SU-DHL-6 (cell line): ENCODE data around the gene SYNPR.

Experiments used
- H2AFZ ChIP-seq: fragments of 200-600 bp; sonication (generic); 2 replicates; pipeline ENCODE4 v1.6.1; 2014; ENCODE audit warnings: low read depth, mild to moderate bottlenecking, moderate library complexity, mixed read lengths, antibody characterized with exemption, low read length; ENCODE audit not compliant: severe bottlenecking
- H3F3A ChIP-seq: fragments of 200-600 bp; shearing (Covaris generic); 2 replicates; pipeline ENCODE4 v1.6.0; 2016; ENCODE audit warnings: antibody characterized with exemption, mild to moderate bottlenecking; ENCODE audit not compliant: insufficient read depth
- H3K27ac ChIP-seq: fragments of 200-600 bp; sonication (generic); 2 replicates; pipeline ENCODE4 v1.5.1; 2016; ENCODE audit warnings: low read depth, mild to moderate bottlenecking, low read length, moderate library complexity, mixed read lengths
- H3K27me3 ChIP-seq: fragments of 200-600 bp; sonication (generic), shearing (Covaris generic); 2 replicates; pipeline ENCODE4 v1.6.0; 2014; ENCODE audit warnings: mild to moderate bottlenecking, low read length
- H3K36me3 ChIP-seq: fragments of 200-600 bp; sonication (generic); 2 replicates; pipeline ENCODE4 v1.6.1; 2014; ENCODE audit warnings: mild to moderate bottlenecking, low read length, mixed read lengths
- H3K4me2 ChIP-seq: fragments of 300-600, 200-600 bp; shearing (Covaris generic), sonication (generic); 2 replicates; pipeline ENCODE4 v1.6.0; 2014; ENCODE audit warnings: low read length, low read depth, mild to moderate bottlenecking; ENCODE audit not compliant: poor library complexity, severe bottlenecking
- H3K4me3 ChIP-seq: fragments of 200-600 bp; sonication (generic); 2 replicates; pipeline ENCODE4 v1.5.1; 2014; ENCODE audit warnings: antibody characterized with exemption, low read length, mild to moderate bottlenecking, mixed read lengths; ENCODE audit not compliant: insufficient read depth, poor library complexity, severe bottlenecking
- H3K79me2 ChIP-seq: fragments of 200-600 bp; sonication (generic); 2 replicates; pipeline ENCODE4 v1.6.1; 2014; ENCODE audit warnings: mild to moderate bottlenecking, low read length, moderate library complexity; ENCODE audit not compliant: insufficient read depth
- H3K9ac ChIP-seq: fragments of 200-600 bp; sonication (generic); 2 replicates; pipeline ENCODE4 v1.7.0; 2014; ENCODE audit warnings: mild to moderate bottlenecking, low read length
- H3K9me2 ChIP-seq: fragments of 200-600 bp; sonication (generic); replicated peaks from 2 replicates; pipeline ENCODE4 v1.6.1; 2014; ENCODE audit warnings: low read length; ENCODE audit not compliant: insufficient read depth
- H3K9me3 ChIP-seq: fragments of 200-600 bp; sonication (generic); 2 replicates; pipeline ENCODE4 v1.6.1; 2014; ENCODE audit warnings: low read length, mixed read lengths; ENCODE audit not compliant: insufficient read depth
- H4K20me1 ChIP-seq: fragments of 200-600 bp; sonication (generic); 2 replicates; pipeline ENCODE4 v1.6.1; 2014; ENCODE audit warnings: low read depth, mild to moderate bottlenecking, antibody characterized with exemption, low read length, moderate library complexity, mixed read lengths
- EZH2phosphoT487 ChIP-seq: fragments of 200-600 bp; sonication (generic), shearing (Covaris generic); conservative IDR thresholded peaks from 2 replicates; pipeline ENCODE4 v1.6.1; 2018; ENCODE audit warnings: mild to moderate bottlenecking, antibody characterized with exemption, low read length, moderate library complexity, mixed read lengths
- TF ChIP-seq, protein P1 (sequence below): fragments of 200-600 bp; sonication (generic); IDR thresholded peaks from one replicate; pipeline ENCODE4 v1.5.1; 2017; ENCODE audit warnings: antibody characterized with exemption, mild to moderate bottlenecking, low read length, moderate library complexity; ENCODE audit not compliant: insufficient read depth, poor library complexity, severe bottlenecking

Gene SYNPR

DNA sequence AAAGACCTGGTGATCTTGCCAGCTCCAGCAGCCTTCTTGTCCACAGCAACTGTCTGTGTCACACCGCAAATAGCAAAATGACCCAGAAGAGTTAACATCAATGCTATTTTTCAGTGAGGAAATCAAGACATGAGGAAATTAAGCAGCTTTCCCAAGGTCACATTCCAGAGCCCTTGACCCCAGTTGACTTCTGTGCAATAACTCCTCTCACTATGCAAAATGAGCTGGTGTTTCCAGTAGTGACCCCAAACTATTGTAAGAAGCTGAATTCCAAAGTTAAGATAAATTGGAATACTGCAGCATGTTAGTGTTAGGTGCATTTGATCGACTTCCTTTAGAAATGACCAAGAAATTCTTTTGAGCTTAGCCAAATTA, 201.5 kb downstream of the SYNPR start:
- Histone ChIP-seq H2AFZ (no peak overlapping the region), H3K36me3 (no peaks in the 10 kb centered on the region), H3K9me2 (no peaks in the 10 kb centered on the region), H3F3A (no peaks in the 10 kb centered on the region), H3K9me3 (no peaks in the 10 kb centered on the region), H4K20me1 (no peaks in the 10 kb centered on the region), H3K9ac (no peak overlapping the region), H3K27ac (no peak overlapping the region), H3K4me2 (no peak overlapping the region), H3K4me3 (no peak overlapping the region), H3K27me3 (no peaks in the 10 kb centered on the region), H3K79me2 (no peaks in the 10 kb centered on the region)
- TF ChIP-seq, protein P1, sequence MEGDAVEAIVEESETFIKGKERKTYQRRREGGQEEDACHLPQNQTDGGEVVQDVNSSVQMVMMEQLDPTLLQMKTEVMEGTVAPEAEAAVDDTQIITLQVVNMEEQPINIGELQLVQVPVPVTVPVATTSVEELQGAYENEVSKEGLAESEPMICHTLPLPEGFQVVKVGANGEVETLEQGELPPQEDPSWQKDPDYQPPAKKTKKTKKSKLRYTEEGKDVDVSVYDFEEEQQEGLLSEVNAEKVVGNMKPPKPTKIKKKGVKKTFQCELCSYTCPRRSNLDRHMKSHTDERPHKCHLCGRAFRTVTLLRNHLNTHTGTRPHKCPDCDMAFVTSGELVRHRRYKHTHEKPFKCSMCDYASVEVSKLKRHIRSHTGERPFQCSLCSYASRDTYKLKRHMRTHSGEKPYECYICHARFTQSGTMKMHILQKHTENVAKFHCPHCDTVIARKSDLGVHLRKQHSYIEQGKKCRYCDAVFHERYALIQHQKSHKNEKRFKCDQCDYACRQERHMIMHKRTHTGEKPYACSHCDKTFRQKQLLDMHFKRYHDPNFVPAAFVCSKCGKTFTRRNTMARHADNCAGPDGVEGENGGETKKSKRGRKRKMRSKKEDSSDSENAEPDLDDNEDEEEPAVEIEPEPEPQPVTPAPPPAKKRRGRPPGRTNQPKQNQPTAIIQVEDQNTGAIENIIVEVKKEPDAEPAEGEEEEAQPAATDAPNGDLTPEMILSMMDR = no peak
- no peak for TF ChIP-seq EZH2phosphoT487

DNA sequence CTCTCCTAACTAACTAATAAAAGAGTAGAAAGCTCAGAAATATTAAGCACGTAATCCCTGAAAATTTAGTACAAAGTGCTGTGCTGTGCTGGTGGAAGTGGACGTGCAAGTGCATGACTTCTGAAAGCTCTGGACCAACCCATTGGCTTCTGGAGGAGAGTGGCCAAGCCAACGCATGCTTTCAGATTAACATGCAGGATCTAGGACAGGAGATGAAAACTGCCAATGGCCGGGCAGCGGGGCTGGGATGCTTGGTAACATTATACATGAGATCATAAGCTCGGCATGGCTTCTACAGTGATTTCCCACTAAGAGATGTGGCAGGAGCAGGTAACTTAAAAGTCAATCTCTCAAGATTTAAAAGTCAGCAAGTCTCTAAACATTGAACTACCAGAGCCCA, 203.5 kb downstream of the SYNPR start:
- TF ChIP-seq EZH2phosphoT487 = no peak
- TF ChIP-seq, protein P1 = no peak
- no peak overlapping the region for H3K9ac ChIP-seq
- no peaks in the 10 kb centered on the region for H3K36me3 ChIP-seq
- no peak overlapping the region for H3K4me3 ChIP-seq
- H3K27ac ChIP-seq = no peak overlapping the region
- H3K9me2 ChIP-seq = no peaks in the 10 kb centered on the region
- H3F3A ChIP-seq = no peaks in the 10 kb centered on the region
- no peaks in the 10 kb centered on the region for H4K20me1 ChIP-seq
- no peak overlapping the region for H2AFZ ChIP-seq
- H3K79me2 ChIP-seq = no peaks in the 10 kb centered on the region
- no peaks in the 10 kb centered on the region for H3K27me3 ChIP-seq
- H3K9me3 ChIP-seq = no peaks in the 10 kb centered on the region
- no peak overlapping the region for H3K4me2 ChIP-seq

DNA sequence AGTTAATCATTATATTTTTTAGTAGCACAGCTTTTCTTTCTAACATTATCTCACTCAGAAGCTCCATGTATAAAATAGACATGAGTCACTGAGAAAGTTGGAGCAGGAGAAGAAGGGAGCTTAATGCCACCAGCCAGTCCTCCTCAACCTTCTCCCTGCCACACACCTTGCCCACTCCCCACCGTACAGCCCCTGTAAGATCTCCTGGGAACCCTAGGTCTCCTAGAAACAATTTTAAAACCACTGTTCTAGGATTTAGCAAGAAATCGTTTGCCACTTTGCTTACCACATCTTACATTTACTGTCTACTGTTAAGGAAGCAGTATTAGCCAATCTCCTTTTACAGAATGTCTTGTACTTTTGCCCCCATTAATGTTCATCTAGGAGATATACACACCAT, 204.2 kb downstream of the SYNPR start:
- H4K20me1 ChIP-seq = no peaks in the 10 kb centered on the region
- no peak overlapping the region for H3K4me2 ChIP-seq
- no peaks in the 10 kb centered on the region for H3K79me2 ChIP-seq
- H2AFZ ChIP-seq = no peak overlapping the region
- H3K9me2 ChIP-seq = no peaks in the 10 kb centered on the region
- H3K9me3 ChIP-seq = no peaks in the 10 kb centered on the region
- H3F3A ChIP-seq = no peaks in the 10 kb centered on the region
- no peaks in the 10 kb centered on the region for H3K27me3 ChIP-seq
- TF ChIP-seq, protein P1 = no peak
- no peak for TF ChIP-seq EZH2phosphoT487
- no peak overlapping the region for H3K4me3 ChIP-seq
- no peak overlapping the region for H3K27ac ChIP-seq
- H3K9ac ChIP-seq = no peak overlapping the region
- H3K36me3 ChIP-seq = no peaks in the 10 kb centered on the region

DNA sequence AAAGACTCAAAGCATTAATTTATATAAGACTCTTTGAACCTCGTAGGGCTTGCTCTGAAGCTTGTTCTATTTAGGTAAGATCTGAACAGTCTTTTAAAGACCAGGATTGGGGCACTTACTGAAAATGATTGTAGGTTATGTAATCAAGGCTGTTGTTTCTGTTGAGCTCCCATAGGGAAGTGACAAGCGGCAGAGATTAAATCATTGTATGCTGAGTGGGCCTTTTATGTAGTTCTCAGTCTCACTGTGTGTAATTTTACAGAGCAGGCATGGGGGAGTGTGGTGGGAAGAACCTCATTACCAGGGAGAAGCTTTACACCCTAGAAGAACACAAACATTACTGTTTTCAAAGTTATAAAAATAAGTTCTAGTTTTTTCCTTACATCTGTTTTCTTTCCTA, 214.4 kb downstream of the SYNPR start:
- H3K9me2 ChIP-seq = no peaks in the 10 kb centered on the region
- H3K36me3 ChIP-seq = no peaks in the 10 kb centered on the region
- H2AFZ ChIP-seq = no peak overlapping the region
- H3K9ac ChIP-seq = no peak overlapping the region
- no peaks in the 10 kb centered on the region for H3K79me2 ChIP-seq
- H4K20me1 ChIP-seq = no peaks in the 10 kb centered on the region
- TF ChIP-seq, protein P1 = no peak
- TF ChIP-seq EZH2phosphoT487 = no peak
- H3K27ac ChIP-seq = no peak overlapping the region
- no peaks in the 10 kb centered on the region for H3K27me3 ChIP-seq
- no peaks in the 10 kb centered on the region for H3K9me3 ChIP-seq
- no peak overlapping the region for H3K4me3 ChIP-seq
- no peak overlapping the region for H3K4me2 ChIP-seq
- H3F3A ChIP-seq = no peaks in the 10 kb centered on the region
